Type B pancreatic cell (in vitro differentiated cells): ENCODE results near the gene CELF3. TPM values are rescaled to one million over a fixed set of nuclear protein-coding genes. Genes with fewer than 3 reads are reported as not detected.
"Not testable (repeated sequence)": the region's sequence is repeated elsewhere in the genome, so short reads cannot be mapped to it uniquely, and the experiment has no call there.

ENCODE experiments used
- DNase-seq: peaks from one replicate; pipeline ENCODE4 v3.0.0; 2021; ENCODE audit warnings: mixed read lengths; ENCODE audit not compliant: unreplicated experiment; ENCODE audit errors: extremely low spot score
- H3K27ac Mint-ChIP-seq: 2 replicates; pipeline ENCODE4 v1.8.0; 2021; ENCODE audit warnings: mild to moderate bottlenecking, mixed read lengths
- H3K27me3 Mint-ChIP-seq: 2 replicates; pipeline ENCODE4 v1.8.0; 2021; ENCODE audit warnings: mixed read lengths
- H3K36me3 Mint-ChIP-seq: 2 replicates; pipeline ENCODE4 v1.8.0; 2021; ENCODE audit warnings: mixed read lengths
- H3K4me1 Mint-ChIP-seq: one replicate; pipeline ENCODE4 v1.8.0; 2021; ENCODE audit warnings: mixed read lengths; ENCODE audit not compliant: unreplicated experiment
- H3K4me3 Mint-ChIP-seq: 2 replicates; pipeline ENCODE4 v1.8.0; 2021; ENCODE audit warnings: mild to moderate bottlenecking, mixed read lengths
- H3K9me3 Mint-ChIP-seq: 2 replicates; pipeline ENCODE4 v1.8.0; 2021; ENCODE audit warnings: mixed read lengths
- CTCF ChIP-seq: fragments of 200-600 bp; sonication (generic); conservative IDR thresholded peaks from 2 replicates; pipeline ENCODE4 v1.5.0; 2021; ENCODE audit warnings: antibody characterized with exemption, mild to moderate bottlenecking
- total RNA-seq: library from RNA; stranded (reverse); gene quantifications from 2 replicates; pipeline ENCODE4 v1.2.1, GENCODE V29; 2021; ENCODE audit warnings: low replicate concordance

CELF3 gene
- total RNA-seq, 1 donor from 2014 or later = 17.9 TPM

GRCh38 chr1:151737026-151737425, 20.4 kb upstream of the CELF3 start:
- no peak overlapping the region for H3K4me3 Mint-ChIP-seq
- DNase-seq = no peak
- peaks cover 6% of the 10 kb centered on the region for H3K36me3 Mint-ChIP-seq
- no peaks in the 10 kb centered on the region for H3K9me3 Mint-ChIP-seq
- H3K27me3 Mint-ChIP-seq = peaks cover 6% of the 10 kb centered on the region
- no peak overlapping the region for H3K27ac Mint-ChIP-seq
- H3K4me1 Mint-ChIP-seq = peaks cover 13% of the 10 kb centered on the region
- no peak for TF ChIP-seq CTCF

- H3K4me1 Mint-ChIP-seq = peaks cover 11% of the 10 kb centered on the region
- DNase-seq, H3K9me3 Mint-ChIP-seq, H3K4me3 Mint-ChIP-seq, H3K36me3 Mint-ChIP-seq, H3K27me3 Mint-ChIP-seq, H3K27ac Mint-ChIP-seq: not testable (repeated sequence)
Observed at GRCh38 chr1:151733995-151734394, 17.4 kb upstream of the CELF3 start.

GRCh38 chr1:151733126-151733525, 16.5 kb upstream of the CELF3 start:
- Mint-ChIP-seq H3K36me3 (peaks cover 6% of the 10 kb centered on the region), H3K27ac (no peak overlapping the region), H3K27me3 (peaks cover 15% of the 10 kb centered on the region), H3K4me1 (peaks cover 11% of the 10 kb centered on the region), H3K9me3 (no peaks in the 10 kb centered on the region), H3K4me3 (no peak overlapping the region)
- TF ChIP-seq CTCF = no peak
- DNase-seq = no peak

GRCh38 chr1:151729966-151730291, 13.3 kb upstream of the CELF3 start:
- TF ChIP-seq CTCF = no peak
- H3K27me3 Mint-ChIP-seq = peaks cover 41% of the 10 kb centered on the region
- H3K4me1 Mint-ChIP-seq = peaks cover 7% of the 10 kb centered on the region
- no peak overlapping the region for H3K27ac Mint-ChIP-seq
- H3K9me3 Mint-ChIP-seq = no peaks in the 10 kb centered on the region
- no peak overlapping the region for H3K4me3 Mint-ChIP-seq
- no peaks in the 10 kb centered on the region for H3K36me3 Mint-ChIP-seq
- no peak for DNase-seq

- Mint-ChIP-seq H3K4me1 (peaks cover 5% of the 10 kb centered on the region), H3K36me3 (no peaks in the 10 kb centered on the region), H3K27me3 (peaks cover 44% of the 10 kb centered on the region), H3K27ac (no peak overlapping the region), H3K9me3 (no peaks in the 10 kb centered on the region), H3K4me3 (no peak overlapping the region)
- TF ChIP-seq CTCF = no peak
- DNase-seq = no peak
Observed at GRCh38 chr1:151729157-151729965, 12.8 kb upstream of the CELF3 start.

- H3K36me3 Mint-ChIP-seq = no peaks in the 10 kb centered on the region
- no peak for DNase-seq
- H3K4me1 Mint-ChIP-seq = peaks cover 5% of the 10 kb centered on the region
- TF ChIP-seq CTCF = no peak
- peak overlapping the region; percentile 62 for H3K4me3 Mint-ChIP-seq
- H3K27ac Mint-ChIP-seq = no peak overlapping the region
- H3K27me3 Mint-ChIP-seq = peaks cover 53% of the 10 kb centered on the region
- no peaks in the 10 kb centered on the region for H3K9me3 Mint-ChIP-seq
Observed at GRCh38 chr1:151728151-151729054, 11.8 kb upstream of the CELF3 start.
